GM23338 (cell line): Measurements from ENCODE around the gene DGKB. TPM values are rescaled to one million over a fixed set of nuclear protein-coding genes. Genes with fewer than 3 reads are reported as not detected.

Source experiments
- ATAC-seq: fragments of 200-7000 bp; cut with Tn5 transposase; 3 replicates; pipeline ENCODE4 v1.9.1; 2020
- DNase-seq: peaks from one replicate; pipeline ENCODE4 v3.0.0-alpha.2; 2015; ENCODE audit warnings: low spot score
- H2AFZ ChIP-seq: fragments of 200-600 bp; sonication (generic); 2 replicates; pipeline ENCODE4 v1.8.0; 2016; ENCODE audit warnings: antibody characterized with exemption, mild to moderate bottlenecking, moderate library complexity
- H3F3A ChIP-seq: fragments of 200-600 bp; sonication (generic); replicated peaks from 2 replicates; pipeline ENCODE4 v1.8.0; 2017; ENCODE audit warnings: antibody characterized with exemption, mixed run types, low read depth
- H3K27ac ChIP-seq: fragments of 200-600 bp; sonication (generic); 2 replicates; pipeline ENCODE4 v1.6.1; 2016; ENCODE audit warnings: low read depth
- H3K27me3 ChIP-seq: fragments of 200-600 bp; sonication (generic); 2 replicates; pipeline ENCODE4 v1.8.0; 2016; ENCODE audit warnings: mild to moderate bottlenecking, mixed run types, moderate library complexity; ENCODE audit not compliant: insufficient read depth
- H3K36me3 ChIP-seq: fragments of 200-600 bp; sonication (generic); 2 replicates; pipeline ENCODE4 v1.8.0; 2016; ENCODE audit warnings: mild to moderate bottlenecking; ENCODE audit not compliant: insufficient read depth
- H3K4me1 ChIP-seq: fragments of 200-600 bp; sonication (generic); 2 replicates; pipeline ENCODE4 v1.8.0; 2016; ENCODE audit warnings: mild to moderate bottlenecking, moderate library complexity; ENCODE audit not compliant: insufficient read depth
- H3K4me2 ChIP-seq: fragments of 200-600 bp; sonication (generic); 2 replicates; pipeline ENCODE4 v1.7.1; 2017; ENCODE audit warnings: mixed run types
- H3K4me3 ChIP-seq: fragments of 200-600 bp; sonication (generic); 2 replicates; pipeline ENCODE4 v1.6.1; 2016; ENCODE audit warnings: mixed run types
- H3K79me2 ChIP-seq: fragments of 200-600 bp; sonication (generic); replicated peaks from 2 replicates; pipeline ENCODE4 v1.8.0; 2017; ENCODE audit warnings: mild to moderate bottlenecking; ENCODE audit not compliant: insufficient read depth
- H3K9me2 ChIP-seq: fragments of 200-600 bp; sonication (generic); 2 replicates; pipeline ENCODE4 v1.8.0; 2017; ENCODE audit not compliant: insufficient read depth
- H4K20me1 ChIP-seq: fragments of 200-600 bp; sonication (generic); replicated peaks from 2 replicates; pipeline ENCODE4 v1.8.0; 2017; ENCODE audit warnings: mild to moderate bottlenecking; ENCODE audit not compliant: insufficient read depth
- H3K27ac Mint-ChIP-seq: 2 replicates; pipeline ENCODE4 v1.8.0; 2020; ENCODE audit warnings: inconsistent platforms, mild to moderate bottlenecking, moderate library complexity, mixed read lengths
- H3K27me3 Mint-ChIP-seq: 3 replicates; pipeline ENCODE4 v1.8.0; 2022; ENCODE audit warnings: low read depth, mild to moderate bottlenecking, moderate library complexity, mixed read lengths, inconsistent platforms; ENCODE audit not compliant: insufficient read depth, poor library complexity
- H3K36me3 Mint-ChIP-seq: 3 replicates; pipeline ENCODE4 v1.8.0; 2021; ENCODE audit warnings: low read depth, mild to moderate bottlenecking, inconsistent platforms, moderate library complexity, mixed read lengths
- H3K4me1 Mint-ChIP-seq: 3 replicates; pipeline ENCODE4 v1.8.0; 2020; ENCODE audit warnings: mild to moderate bottlenecking, inconsistent platforms, mixed read lengths
- H3K4me3 Mint-ChIP-seq: 3 replicates; pipeline ENCODE4 v1.8.0; 2021; ENCODE audit warnings: moderate library complexity, mild to moderate bottlenecking, inconsistent platforms, mixed read lengths
- H3K9me3 Mint-ChIP-seq: 3 replicates; pipeline ENCODE4 v1.8.0; 2020; ENCODE audit warnings: moderate library complexity, mild to moderate bottlenecking, inconsistent platforms, mixed read lengths
- CREB1 ChIP-seq: fragments of 250-450 bp; sonication (Bioruptor Pico); IDR thresholded peaks from 2 replicates; pipeline ENCODE4 v1.5.0; 2020; ENCODE audit warnings: low read depth, mild to moderate bottlenecking, moderate library complexity
- CTCF ChIP-seq, 2 experiments: fragments of 200-600 bp in 1 of 2; sonication (generic) in 1 of 2; conservative IDR thresholded peaks; 2 replicates each; pipeline versions ENCODE4 v1.5.1 to v1.6.1; 2016 to 2017; ENCODE audit warnings: antibody characterized with exemption in 2 of 2, low read depth in 2 of 2, mild to moderate bottlenecking in 2 of 2, moderate library complexity in 1 of 2
- EZH2phosphoT487 ChIP-seq: fragments of 200-600 bp; sonication (generic); IDR thresholded peaks from one replicate; pipeline ENCODE4 v1.8.1; 2018; ENCODE audit warnings: antibody characterized with exemption; ENCODE audit not compliant: unreplicated experiment
- JUNB ChIP-seq: IDR thresholded peaks from one replicate; pipeline ENCODE4 v1.6.1; 2016; ENCODE audit warnings: antibody characterized with exemption; ENCODE audit not compliant: unreplicated experiment
- NANOG ChIP-seq: IDR thresholded peaks from 2 replicates; pipeline ENCODE4 v1.6.1; 2016; ENCODE audit warnings: antibody characterized with exemption, borderline replicate concordance
- POLR2AphosphoS5 ChIP-seq: IDR thresholded peaks from 2 replicates; pipeline ENCODE4 v1.6.1; 2016; ENCODE audit warnings: antibody characterized with exemption, low read depth
- REST ChIP-seq: IDR thresholded peaks from one replicate; pipeline ENCODE4 v1.6.1; 2018; ENCODE audit warnings: antibody characterized with exemption; ENCODE audit not compliant: unreplicated experiment
- STAT1 ChIP-seq: IDR thresholded peaks from one replicate; pipeline ENCODE4 v1.6.1; 2016; ENCODE audit warnings: antibody characterized with exemption; ENCODE audit not compliant: unreplicated experiment
- ZNF114 ChIP-seq: fragments of 250-450 bp; sonication (Bioruptor Pico); IDR thresholded peaks from 2 replicates; pipeline ENCODE4 v1.5.0; 2020; ENCODE audit warnings: mild to moderate bottlenecking, moderate library complexity
- ZNF331 ChIP-seq: fragments of 250-450 bp; sonication (Bioruptor Pico); IDR thresholded peaks from 2 replicates; pipeline ENCODE4 v1.5.0; 2020; ENCODE audit warnings: low read depth, mild to moderate bottlenecking, moderate library complexity
- polyA plus RNA-seq: library from polyadenylated mRNA; unstranded; fragments of >200 nt; fragmentation: Nextera tagmentation; extraction: Ambion mirVana; gene quantifications from 2 replicates; pipeline ENCODE4 v1.2.1, GENCODE V29; 2016
- total RNA-seq: library from RNA; depleted of rRNA; stranded (reverse); fragments of >200 nt; shearing (Covaris generic); gene quantifications from 2 replicates; pipeline ENCODE4 v1.2.3, GENCODE V29; 2014
- TF ChIP-seq, protein P1 (sequence below): IDR thresholded peaks from 2 replicates; pipeline ENCODE4 v1.6.1; 2016; ENCODE audit warnings: antibody characterized with exemption

DGKB gene
- total and polyA plus RNA-seq, 2 experiments from 2014 or later = 4.8 to 11.5 TPM

DNA sequence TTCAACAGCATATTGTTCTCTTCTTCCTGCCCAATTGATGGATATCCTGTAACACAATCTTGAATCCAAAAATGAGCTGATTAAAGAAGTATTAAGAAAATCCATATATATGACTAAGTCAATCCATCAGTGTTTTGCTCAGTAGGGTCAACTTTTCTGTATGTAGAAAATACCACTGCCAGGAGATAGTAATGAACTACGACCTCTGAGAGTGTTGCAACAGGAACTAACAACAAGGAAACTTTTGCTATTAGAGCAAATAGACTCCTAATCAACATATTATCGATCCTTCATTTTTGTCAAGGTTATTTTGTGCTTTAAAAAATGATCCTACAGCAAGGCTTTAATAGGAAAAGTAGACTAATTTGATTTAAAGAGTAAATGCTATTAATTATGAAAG, 507.8 kb downstream of the DGKB start:
- no peak for DNase-seq
- Histone ChIP-seq H3K36me3 (no peaks in the 10 kb centered on the region), H3K79me2 (no peaks in the 10 kb centered on the region), H3K4me2 (no peak overlapping the region), H3F3A (no peaks in the 10 kb centered on the region), H3K27me3 (no peaks in the 10 kb centered on the region), H2AFZ (no peak overlapping the region), H3K4me1 (no peaks in the 10 kb centered on the region), H3K9me2 (no peaks in the 10 kb centered on the region), H3K4me3 (no peak overlapping the region), H4K20me1 (no peaks in the 10 kb centered on the region), H3K27ac (no peak overlapping the region)
- no peak for TF ChIP-seq CREB1 (CRISPR knock-in tag)
- TF ChIP-seq STAT1 = no peak
- TF ChIP-seq REST = no peak
- Mint-ChIP-seq H3K4me3 (no peak overlapping the region), H3K9me3 (no peaks in the 10 kb centered on the region), H3K4me1 (no peaks in the 10 kb centered on the region), H3K27ac (no peak overlapping the region), H3K27me3 (no peaks in the 10 kb centered on the region), H3K36me3 (no peaks in the 10 kb centered on the region)
- ATAC-seq = no peak

DNA sequence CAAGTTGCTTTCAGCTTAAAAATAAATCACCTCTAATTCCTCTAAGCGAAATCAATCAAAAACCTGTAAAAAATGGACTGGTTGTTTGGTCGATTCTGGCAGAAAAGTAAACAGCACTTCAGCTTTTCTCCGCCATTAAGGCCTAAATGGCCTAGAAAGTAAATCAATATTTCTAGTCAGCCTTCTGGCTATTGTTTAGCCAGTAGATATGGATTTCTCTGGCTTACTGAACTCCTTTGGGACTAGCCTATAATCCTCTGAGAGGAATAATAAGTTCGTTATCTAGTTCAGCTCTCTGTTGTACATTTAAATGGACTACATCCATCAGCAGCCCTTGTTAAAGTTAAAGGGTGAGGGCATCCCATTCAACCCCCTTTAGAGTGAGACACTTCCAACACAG, 513.0 kb downstream of the DGKB start:
- Histone ChIP-seq H3K27me3 (no peaks in the 10 kb centered on the region), H3K4me1 (no peaks in the 10 kb centered on the region), H3K36me3 (no peaks in the 10 kb centered on the region), H3K79me2 (no peaks in the 10 kb centered on the region), H4K20me1 (no peaks in the 10 kb centered on the region), H3K9me2 (no peaks in the 10 kb centered on the region), H3K27ac (no peak overlapping the region), H3K4me3 (no peak overlapping the region), H2AFZ (peak overlapping the region; percentile 23; the same call in 1 of the 2 replicates), H3K4me2 (no peak overlapping the region), H3F3A (no peaks in the 10 kb centered on the region)
- ATAC-seq = no peak
- Mint-ChIP-seq H3K36me3 (no peaks in the 10 kb centered on the region), H3K9me3 (no peaks in the 10 kb centered on the region), H3K4me3 (no peak overlapping the region), H3K27ac (no peak overlapping the region), H3K27me3 (no peaks in the 10 kb centered on the region), H3K4me1 (peaks cover 3% of the 10 kb centered on the region; the same call in 1 of the 3 replicates)
- no peak for DNase-seq
- TF ChIP-seq CREB1 (CRISPR knock-in tag) (no peak), ZNF331 (no peak), JUNB (no peak), EZH2phosphoT487 (no peak), ZNF114 (no peak), POLR2AphosphoS5 (no peak), NANOG (no peak), CTCF (conservative IDR thresholded peaks at IDR 0.05; ENCODE audit: low read depth in 2 of 2) (no peak), STAT1 (no peak)
- TF ChIP-seq, protein P1, sequence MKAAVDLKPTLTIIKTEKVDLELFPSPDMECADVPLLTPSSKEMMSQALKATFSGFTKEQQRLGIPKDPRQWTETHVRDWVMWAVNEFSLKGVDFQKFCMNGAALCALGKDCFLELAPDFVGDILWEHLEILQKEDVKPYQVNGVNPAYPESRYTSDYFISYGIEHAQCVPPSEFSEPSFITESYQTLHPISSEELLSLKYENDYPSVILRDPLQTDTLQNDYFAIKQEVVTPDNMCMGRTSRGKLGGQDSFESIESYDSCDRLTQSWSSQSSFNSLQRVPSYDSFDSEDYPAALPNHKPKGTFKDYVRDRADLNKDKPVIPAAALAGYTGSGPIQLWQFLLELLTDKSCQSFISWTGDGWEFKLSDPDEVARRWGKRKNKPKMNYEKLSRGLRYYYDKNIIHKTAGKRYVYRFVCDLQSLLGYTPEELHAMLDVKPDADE = no peak
